22Rv1 (cell line): Measurements from ENCODE around the gene FLRT2.

Experiments
- CTCF ChIP-seq: fragments of 450-650 bp; IDR thresholded peaks from 2 replicates; pipeline ENCODE4 v1.5.1; 2017; ENCODE audit warnings: mild to moderate bottlenecking
- ZFX ChIP-seq: fragments of 450-650 bp; IDR thresholded peaks from 2 replicates; pipeline ENCODE4 v1.6.1; 2017; ENCODE audit warnings: antibody characterized with exemption, borderline replicate concordance

GRCh38 chr14:85595981-85596380 is 66.0 kb downstream of the FLRT2 start:
- TF ChIP-seq CTCF (no peak), ZFX (no peak)
